GM21390 (cell line): ENCODE measurements around the gene ABHD16B.
"Not testable (repeated sequence)": the region's sequence is repeated elsewhere in the genome, so short reads cannot be mapped to it uniquely, and the experiment has no call there.

Experiments
- ATAC-seq: cut with Tn5 transposase; IDR thresholded peaks from one replicate; pipeline ENCODE4 v1.9.1; 2021; ENCODE audit not compliant: unreplicated experiment

The ABHD16B gene

DNA sequence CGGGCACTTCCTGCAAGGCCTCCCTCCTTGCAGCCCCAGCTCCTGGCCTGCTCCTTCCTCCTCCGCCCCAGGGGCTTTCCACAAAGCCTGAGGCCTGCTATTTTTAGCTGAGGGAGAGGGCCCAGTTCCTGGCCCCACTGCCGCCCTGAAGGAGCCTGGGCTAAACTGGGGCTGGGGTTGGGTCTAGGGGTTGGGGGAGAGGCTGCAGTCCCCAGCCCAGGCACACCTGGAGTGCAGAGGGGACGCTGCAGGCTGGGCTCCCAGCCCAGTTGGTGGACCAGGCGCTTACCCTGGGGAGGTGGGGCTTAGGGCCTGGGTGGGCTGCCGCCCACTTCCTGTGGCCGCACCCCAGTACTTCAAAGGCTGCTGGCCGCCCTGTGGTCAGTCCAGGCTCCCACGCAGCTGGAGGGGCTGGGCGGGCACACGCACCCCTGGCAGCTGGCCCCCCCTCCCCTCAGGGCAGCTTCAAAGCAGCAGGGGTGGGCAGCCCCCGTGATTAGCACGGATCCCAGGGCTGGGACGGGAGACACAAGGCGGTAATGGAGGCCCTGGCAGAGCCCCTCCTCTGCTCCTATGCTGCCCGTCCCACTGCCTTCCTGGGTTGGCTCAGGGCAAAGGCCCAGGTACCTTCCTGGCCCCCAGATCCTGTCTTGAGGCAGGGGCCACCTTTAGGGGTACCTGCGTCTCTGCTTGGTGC, 7.1 kb upstream of the ABHD16B start:
- ATAC-seq, result no peak

GRCh38 chr20:63854766-63855362, 6.4 kb upstream of the ABHD16B start:
- ATAC-seq, result no peak

DNA sequence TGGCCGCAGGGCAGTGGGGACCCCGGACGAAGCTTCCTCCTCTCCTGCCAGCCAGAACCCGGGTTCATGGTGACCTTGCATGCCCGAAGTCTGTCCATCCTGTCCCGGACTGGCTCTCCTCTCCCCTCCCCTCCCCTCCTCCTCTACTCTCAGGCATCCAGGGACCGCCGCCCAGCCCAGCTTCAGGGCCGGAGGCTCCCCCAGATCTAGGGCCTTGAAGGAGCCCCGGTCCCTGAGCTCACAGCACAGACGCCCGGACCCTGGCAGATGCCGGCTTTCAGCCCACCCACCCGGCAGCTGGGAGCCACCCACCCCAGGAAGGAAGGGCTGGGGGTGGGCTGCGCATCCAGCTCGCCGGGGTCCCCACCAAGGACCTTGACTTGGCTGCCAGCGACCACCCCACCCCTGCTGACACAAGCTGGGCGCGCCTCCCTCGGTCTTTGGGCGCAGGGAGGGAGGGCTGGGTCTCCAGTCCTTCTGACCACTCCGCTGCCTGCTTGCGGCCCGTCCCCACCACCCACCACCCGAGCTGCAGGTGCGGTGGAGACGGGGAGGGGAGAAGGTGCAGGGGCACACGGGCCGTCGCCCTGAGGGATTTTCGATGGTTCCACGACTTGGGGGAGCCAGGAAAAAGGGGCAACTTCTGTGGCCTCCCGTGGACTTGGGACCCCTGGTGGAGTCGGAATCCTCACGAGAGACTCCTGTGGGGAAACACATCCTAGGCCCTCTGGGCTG, 5.8 kb upstream of the ABHD16B start:
- ATAC-seq, result no peak

DNA sequence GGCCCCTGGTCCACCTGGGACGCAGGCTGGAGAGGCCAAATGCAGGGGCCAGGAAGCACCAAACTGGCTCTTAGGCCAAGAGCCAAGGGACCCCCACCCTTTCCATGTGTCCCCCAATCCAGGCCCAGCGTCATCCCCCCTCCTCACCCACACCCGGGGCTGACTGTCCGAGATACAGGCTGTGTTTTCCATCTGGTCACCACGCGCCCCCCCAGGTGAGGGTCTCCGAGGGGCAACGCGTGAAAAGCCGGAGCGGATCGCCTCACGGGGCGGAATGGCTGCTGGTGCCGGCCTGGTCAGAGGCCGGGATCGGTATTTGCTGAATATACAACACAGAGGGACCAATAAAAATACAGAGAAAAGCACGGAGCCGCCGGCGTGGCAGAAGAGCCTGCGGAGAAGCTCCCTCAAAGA, 5.2 kb upstream of the ABHD16B start:
- ATAC-seq, result no peak

DNA sequence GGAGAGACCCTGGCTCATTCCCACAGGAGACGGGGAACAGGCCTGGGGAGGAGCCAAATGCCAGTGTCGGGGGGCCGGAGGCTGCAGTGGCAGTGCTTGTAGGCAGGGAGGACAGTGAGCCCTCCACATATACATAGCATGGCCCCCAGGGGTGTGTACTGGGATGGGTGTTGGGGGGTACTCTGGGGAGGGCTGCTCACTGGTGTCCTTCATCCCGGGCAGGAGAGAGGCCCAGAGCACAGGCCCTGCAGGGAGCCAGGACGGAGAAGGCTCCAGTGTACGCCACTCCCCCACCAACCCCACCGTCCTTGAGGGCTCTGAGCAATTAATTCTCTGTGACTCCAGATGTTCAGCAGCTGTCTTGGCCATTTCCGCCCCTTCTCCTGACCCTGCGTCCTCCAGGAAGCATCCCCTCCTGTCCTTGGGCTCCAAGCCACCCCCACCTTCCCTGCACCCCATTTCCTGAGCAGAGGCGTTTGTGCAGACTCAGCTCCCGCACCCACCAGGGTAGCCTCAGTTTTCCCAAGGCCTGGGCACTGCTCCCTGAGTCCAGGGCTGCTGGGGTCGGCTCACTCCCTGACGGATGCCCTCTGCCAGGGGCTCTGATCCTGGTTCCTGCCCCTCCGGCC, 3.4 kb upstream of the ABHD16B start:
- ATAC-seq, result no peak

DNA sequence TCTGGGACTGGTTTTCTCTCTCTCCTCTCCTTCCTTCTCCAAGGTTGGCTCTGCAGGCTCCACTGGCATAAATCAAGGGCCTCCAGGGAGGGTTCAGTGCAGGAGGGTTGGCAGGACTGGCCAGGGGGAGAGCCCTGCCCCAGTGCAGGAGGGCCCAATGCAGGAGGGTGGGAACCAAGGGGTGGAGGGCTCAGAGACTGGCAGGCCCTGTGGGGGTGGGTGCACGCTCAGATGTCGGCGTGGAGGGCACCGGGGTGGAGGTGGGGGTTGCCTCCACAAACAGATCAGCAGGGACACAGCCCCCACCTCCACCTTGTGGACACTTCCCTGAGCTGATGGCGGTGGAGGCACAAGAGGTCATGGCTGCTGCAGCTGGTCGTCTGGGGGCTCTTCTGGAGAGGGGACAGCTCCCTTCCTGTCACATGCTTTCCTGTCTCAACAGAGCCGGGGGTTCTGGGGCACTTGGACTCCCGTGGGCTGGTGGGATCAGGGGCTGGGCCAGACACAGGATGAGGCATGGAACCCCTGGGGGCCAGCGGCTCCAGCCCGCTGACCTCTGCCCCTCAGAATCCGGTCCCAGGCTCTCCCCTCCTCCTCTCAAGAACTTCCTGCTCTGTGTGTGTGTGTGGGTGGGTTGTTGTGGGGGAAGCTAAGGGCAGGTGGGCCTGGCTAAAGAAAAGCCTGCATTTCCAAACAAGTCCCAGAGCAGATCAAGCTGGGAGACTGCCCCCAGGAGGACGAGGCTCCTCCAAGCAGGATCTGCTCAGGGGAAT, 2.7 kb upstream of the ABHD16B start:
- ATAC-seq, result no peak

GRCh38 chr20:63859166-63859699, 2.1 kb upstream of the ABHD16B start:
- ATAC-seq, result no peak

DNA sequence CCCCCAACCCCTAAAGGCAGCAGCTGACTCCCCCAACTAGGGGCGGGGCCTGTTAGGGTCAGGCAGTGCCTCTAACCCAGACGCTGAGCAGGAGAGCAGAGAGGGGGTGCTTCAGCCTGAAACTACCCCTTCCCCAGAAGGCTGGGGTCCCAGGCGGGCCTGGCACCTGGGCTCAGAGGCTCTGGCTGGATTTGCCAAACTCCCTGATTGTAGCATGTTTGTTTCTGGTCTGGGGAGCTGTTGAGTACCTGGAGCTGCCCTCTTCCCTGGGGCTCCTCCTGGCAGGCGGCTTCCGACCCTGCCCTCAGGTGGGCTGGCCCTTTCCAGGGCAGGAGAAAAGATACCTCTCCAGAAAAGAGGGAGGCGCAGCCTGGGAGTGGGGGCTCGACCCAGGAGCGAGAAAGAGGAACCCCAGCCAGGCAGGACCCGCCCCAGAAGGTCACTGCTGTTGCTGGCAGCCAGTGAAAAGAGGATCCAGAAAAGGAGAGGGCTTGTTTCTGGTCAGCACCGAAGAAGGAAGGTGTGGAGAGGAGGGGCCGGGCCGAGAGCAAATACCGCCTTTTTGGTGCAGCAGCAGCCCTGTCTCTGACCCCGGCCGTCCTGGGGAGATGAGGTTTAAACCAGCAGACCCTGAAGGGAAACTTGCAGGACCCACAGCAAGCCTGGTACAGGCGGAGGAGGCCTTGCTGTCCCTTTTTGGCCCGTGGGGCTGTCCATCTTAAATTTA, 810 bp upstream of the ABHD16B start:
- no peak for ATAC-seq

DNA sequence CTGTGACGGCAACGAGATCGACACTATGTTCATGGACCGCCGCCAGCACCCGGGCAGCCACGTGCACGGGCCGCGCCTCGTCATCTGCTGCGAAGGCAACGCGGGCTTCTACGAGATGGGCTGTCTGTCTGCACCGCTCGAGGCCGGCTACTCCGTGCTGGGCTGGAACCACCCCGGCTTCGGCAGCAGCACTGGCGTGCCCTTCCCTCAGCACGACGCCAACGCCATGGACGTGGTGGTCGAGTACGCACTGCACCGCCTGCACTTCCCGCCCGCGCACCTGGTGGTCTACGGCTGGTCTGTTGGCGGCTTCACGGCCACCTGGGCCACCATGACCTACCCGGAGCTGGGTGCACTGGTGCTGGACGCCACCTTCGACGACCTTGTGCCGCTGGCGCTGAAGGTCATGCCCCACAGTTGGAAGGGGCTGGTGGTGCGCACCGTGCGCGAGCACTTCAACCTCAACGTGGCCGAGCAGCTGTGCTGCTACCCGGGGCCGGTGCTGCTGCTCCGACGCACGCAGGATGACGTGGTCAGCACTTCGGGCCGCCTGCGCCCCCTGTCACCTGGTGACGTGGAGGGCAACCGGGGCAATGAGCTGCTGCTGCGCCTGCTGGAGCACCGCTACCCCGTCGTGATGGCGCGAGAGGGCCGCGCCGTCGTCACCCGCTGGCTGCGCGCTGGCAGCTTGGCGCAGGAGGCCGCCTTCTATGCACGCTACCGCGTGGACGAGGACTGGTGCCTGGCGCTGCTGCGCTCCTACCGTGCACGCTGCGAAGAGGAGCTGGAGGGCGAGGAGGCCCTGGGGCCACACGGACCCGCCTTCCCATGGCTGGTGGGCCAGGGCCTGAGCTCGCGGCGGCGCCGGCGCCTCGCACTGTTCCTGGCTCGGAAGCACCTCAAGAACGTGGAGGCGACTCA, 943 bp downstream of the ABHD16B start:
- ATAC-seq, result no peak

DNA sequence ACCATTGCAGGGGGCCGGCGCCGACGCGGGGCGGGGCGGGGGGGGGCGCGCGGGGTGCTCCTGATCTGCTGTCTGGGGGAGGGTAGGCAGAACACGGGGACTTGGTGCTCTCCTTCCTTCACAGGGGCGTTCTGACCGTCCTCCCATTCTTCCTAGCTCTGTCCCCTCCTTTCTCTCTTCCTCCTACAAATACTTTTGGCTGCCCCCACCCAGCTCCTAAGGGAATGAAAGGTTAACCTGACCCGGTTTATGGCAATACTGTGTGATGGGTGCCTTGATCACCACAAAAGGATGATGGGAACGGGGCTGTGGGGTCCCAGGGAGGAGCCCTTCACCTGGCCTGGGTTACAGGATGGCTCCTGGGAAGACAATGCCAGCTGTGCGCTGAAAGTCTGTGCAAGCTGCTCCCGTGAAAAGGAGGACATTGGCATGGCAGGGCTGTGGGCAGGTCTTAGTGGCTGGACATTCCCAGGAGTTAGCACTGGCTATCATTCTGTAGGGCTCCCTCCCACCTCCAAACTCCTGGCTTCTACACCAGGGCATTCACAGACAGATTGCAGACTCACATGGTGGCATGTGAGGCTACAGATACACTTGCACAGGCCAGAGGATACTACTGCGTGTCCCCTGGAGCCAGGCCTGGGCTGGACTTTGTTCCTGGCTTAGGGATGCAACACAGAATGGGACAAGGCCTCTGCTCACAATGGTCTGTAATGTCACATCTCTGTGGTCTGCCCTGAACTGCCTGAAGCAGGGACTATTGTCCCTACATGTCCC, 1.9 kb downstream of the ABHD16B start:
- no peak for ATAC-seq

GRCh38 chr20:63863798-63864544, 2.7 kb downstream of the ABHD16B start:
- ATAC-seq, result peak; percentile 68

DNA sequence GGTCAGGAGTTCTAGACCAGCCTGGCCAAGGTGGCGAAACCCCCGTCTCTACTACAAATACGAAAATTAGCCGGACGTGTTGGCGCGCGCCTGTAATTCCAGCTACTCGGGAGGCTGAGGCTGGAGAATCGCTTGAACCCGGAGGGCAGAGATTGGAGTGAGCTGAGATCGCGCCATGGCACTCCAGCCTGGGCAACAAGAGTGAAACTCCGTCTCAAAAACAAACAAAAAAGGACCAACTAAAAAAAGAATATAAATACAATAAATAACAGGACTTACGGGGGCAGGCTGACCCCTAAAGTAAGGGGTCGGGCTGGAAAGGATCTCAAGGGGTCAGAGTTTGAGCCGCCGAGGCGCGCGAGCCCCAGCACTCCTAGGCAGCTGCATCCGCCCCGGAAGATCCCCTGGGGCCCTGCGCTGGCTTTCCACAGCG, 3.3 kb downstream of the ABHD16B start:
- ATAC-seq, result no peak

DNA sequence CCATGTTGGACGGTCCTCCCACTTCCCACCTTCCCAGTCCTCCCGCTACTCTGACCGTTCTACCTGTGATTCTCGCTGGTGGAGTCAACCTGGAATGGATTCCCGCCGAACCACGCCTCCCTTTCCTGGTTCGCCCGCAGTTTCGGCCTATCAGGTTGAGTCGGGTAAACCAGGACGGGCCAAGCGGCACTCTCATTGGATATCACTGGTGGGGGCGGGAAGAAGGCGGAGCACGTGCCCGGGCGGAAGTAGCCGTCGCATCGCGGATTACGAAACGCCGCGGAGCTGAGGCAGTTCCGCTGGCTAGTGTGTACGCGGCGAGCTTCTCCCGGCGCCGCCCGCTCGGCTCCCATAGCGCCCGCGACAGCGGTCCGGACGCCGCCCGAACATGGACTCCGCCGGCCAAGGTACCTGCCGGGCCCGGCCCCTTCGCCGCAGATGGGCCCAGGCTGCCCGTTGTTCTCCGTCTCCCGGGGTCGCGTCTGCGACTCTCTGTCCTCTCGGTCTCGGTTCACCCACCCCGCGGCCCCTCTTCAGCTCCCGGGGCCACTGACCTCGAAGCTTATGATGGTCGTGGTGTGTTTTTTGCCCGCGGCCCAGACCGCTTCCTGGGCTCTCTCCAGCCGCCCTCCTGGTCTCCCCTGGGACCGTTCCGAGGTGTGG, 3.8 kb downstream of the ABHD16B start, which contains the start of gene TPD52L2:
TPD52L2 (plus strand) TSS at position 293 of the 663 bp plus-strand sequence; CDS start at position 389, 96 bp downstream.
- peak; percentile 65 for ATAC-seq

GRCh38 chr20:63867042-63867441, 5.7 kb downstream of the ABHD16B start:
- not testable (repeated sequence) for ATAC-seq

GRCh38 chr20:63868264-63868663, 7.0 kb downstream of the ABHD16B start:
- ATAC-seq, result no peak

- no peak for ATAC-seq
Observed at GRCh38 chr20:63873477-63873971, 12.2 kb downstream of the ABHD16B start.

DNA sequence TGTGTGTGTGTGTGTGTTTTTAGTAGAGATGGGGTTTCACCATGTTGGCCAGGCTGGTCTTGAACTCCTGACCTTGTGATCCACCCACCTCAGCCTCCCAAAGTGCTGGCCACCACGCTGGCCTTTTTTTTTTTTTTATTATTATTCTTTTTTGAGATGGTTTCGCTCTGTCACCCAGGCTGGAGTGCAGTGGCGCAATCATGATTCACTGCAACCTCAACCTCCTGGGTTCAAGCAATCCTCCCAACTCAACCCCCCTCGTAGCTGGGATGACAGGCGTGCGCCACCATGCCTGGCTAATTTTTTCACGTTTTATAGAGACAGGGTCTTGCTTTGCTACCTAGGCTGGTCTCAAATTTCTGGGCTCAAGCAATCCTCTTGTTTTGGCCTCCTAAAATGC, 12.9 kb downstream of the ABHD16B start:
- ATAC-seq, result not testable (repeated sequence)
